K562 (cell line): ENCODE results near the gene SLC35E1. TPM values are rescaled to one million over a fixed set of nuclear protein-coding genes. Genes with fewer than 3 reads are reported as not detected.

Experiments
- ARID1B ChIP-seq: fragments of 450-650 bp; IDR thresholded peaks from 2 replicates; pipeline ENCODE4 v1.6.1; 2016; ENCODE audit warnings: antibody characterized with exemption, mild to moderate bottlenecking, inconsistent platforms
- BDP1 ChIP-seq: IDR thresholded peaks from 3 replicates; pipeline ENCODE4 v1.6.1; 2011; ENCODE audit not compliant: insufficient read length, insufficient read depth
- FIP1L1 ChIP-seq: fragments of 200-400 bp; formaldehyde crosslinking; IDR thresholded peaks from 2 replicates; pipeline ENCODE4 v1.6.1; 2018; ENCODE audit warnings: mild to moderate bottlenecking, low read depth, low read length; ENCODE audit not compliant: poor library complexity, severe bottlenecking
- FOSL1 ChIP-seq: fragments of 200-800 bp; sonication (Bioruptor generic); conservative IDR thresholded peaks from 2 replicates; pipeline ENCODE4 v1.6.1; 2016; ENCODE audit warnings: missing genetic modification characterization, missing compliant biosample characterization
- FOXO4 ChIP-seq: fragments of 450-650 bp; formaldehyde crosslinking; IDR thresholded peaks from 2 replicates; pipeline ENCODE4 v1.4.0; 2020; ENCODE audit warnings: mild to moderate bottlenecking, moderate library complexity
- GABPA ChIP-seq: fragments of 200-800 bp; sonication (Bioruptor generic); conservative IDR thresholded peaks from 2 replicates; pipeline ENCODE4 v1.6.1; 2016; ENCODE audit warnings: low read depth, missing genetic modification characterization, missing compliant biosample characterization
- HMGXB4 ChIP-seq: sonication (generic); formaldehyde crosslinking; IDR thresholded peaks from 2 replicates; pipeline ENCODE4 v1.8.1; 2023; ENCODE audit warnings: mild to moderate bottlenecking, missing genetic modification reagents
- HSF4 ChIP-seq: fragments of 250-450 bp; sonication (Bioruptor Pico); IDR thresholded peaks from 2 replicates; pipeline ENCODE4 v2.1.2; 2022; ENCODE audit warnings: mild to moderate bottlenecking, moderate library complexity, borderline replicate concordance
- ILK ChIP-seq: fragments of 450-650 bp; IDR thresholded peaks from 2 replicates; pipeline ENCODE4 v1.6.1; 2016; ENCODE audit warnings: missing genetic modification characterization, low read depth, mild to moderate bottlenecking, missing compliant biosample characterization, moderate library complexity, borderline replicate concordance
- MNT ChIP-seq, 2 experiments: fragments of 450-650 bp; conservative IDR thresholded peaks; 2 replicates each; pipeline ENCODE4 v1.6.1; 2017; ENCODE audit warnings: mild to moderate bottlenecking in 2 of 2, moderate library complexity in 2 of 2
- NONO ChIP-seq, 2 experiments: fragments of 200-400 bp in 1 of 2; fragments of 450-650 bp in 1 of 2; formaldehyde crosslinking in 1 of 2; IDR thresholded peaks; 2 replicates each; pipeline ENCODE4 v1.6.1; 2017; ENCODE audit warnings: low read depth in 2 of 2, mild to moderate bottlenecking in 2 of 2, moderate library complexity in 2 of 2, low read length in 1 of 2
- TRIM28 ChIP-seq: fragments of 450-650 bp; IDR thresholded peaks from 2 replicates; pipeline ENCODE4 v1.6.1; 2017
- ZNF384 ChIP-seq: IDR thresholded peaks from 2 replicates; pipeline ENCODE4 v1.6.1; 2012; ENCODE audit warnings: low read depth, low read length, improper control_type of control experiment
- ZNF41 ChIP-seq: fragments of 250-450 bp; sonication (Bioruptor Pico); conservative IDR thresholded peaks from 2 replicates; pipeline ENCODE4 v1.4.0; 2020; ENCODE audit warnings: mild to moderate bottlenecking
- ZNF511 ChIP-seq: sonication (generic); formaldehyde crosslinking; IDR thresholded peaks from 2 replicates; pipeline ENCODE4 v1.8.0; 2022; ENCODE audit warnings: mild to moderate bottlenecking, missing genetic modification reagents
- ZNF57 ChIP-seq: fragments of 450-650 bp; formaldehyde crosslinking; IDR thresholded peaks from 2 replicates; pipeline ENCODE4 v1.4.0; 2020; ENCODE audit warnings: mild to moderate bottlenecking, moderate library complexity
- ZNF592 ChIP-seq: fragments of 450-650 bp; IDR thresholded peaks from 2 replicates; pipeline ENCODE4 v1.6.1; 2017; ENCODE audit warnings: antibody characterized with exemption, mild to moderate bottlenecking
- polyA plus RNA-seq, 8 experiments: library from polyadenylated mRNA; depleted of rRNA in 4 of 8; stranded (reverse) in 5 of 8; unstranded in 3 of 8; fragments of >200 nt; fragmentation: Nextera tagmentation in 2 of 8; fragmentation: Illumina TruSeq in 1 of 8; extraction: Ambion mirVana in 2 of 8; extraction: Trizol in 1 of 8; gene quantifications; 2 replicates each; pipeline versions ENCODE4 v1.2.1 to v1.2.3, GENCODE V29; 2011 to 2014; ENCODE audit warnings: inconsistent platforms in 1 of 8, missing spikeins in 1 of 8
- total RNA-seq, 7 experiments: library from RNA; depleted of rRNA in 6 of 7; stranded (reverse); fragments of >200 nt in 6 of 7; fragmentation: Illumina TruSeq in 2 of 7; extraction: Trizol in 2 of 7; gene quantifications; 2 replicates each; pipeline versions ENCODE4 v1.2.1 to v1.2.3, GENCODE V29; 2011 to 2021; ENCODE audit warnings: low replicate concordance in 1 of 7

SLC35E1 gene
- total and polyA plus RNA-seq, 9 of the 15 experiments (the other 6 are each of a cell fraction or from before 2014, with no cell fraction given), result 15.0 to 40.1 (median 25.7) TPM

- TF ChIP-seq ZNF592 (no peak), TRIM28 (no peak), NONO (IDR thresholded peaks at IDR 0.05; ENCODE audit: low read depth in 2 of 2, low read length in 1 of 2) (peak; percentile 22 to 47; a peak in 2 of 4 replicates), ZNF511 (CRISPR knock-in tag) (peak; percentile 31), FOSL1 (tag) (no peak), ZNF57 (no peak), BDP1 (no peak), ZNF41 (no peak), HSF4 (CRISPR knock-in tag) (no peak), ZNF384 (no peak), FIP1L1 (peak; percentile 70), ARID1B (no peak), HMGXB4 (CRISPR knock-in tag) (no peak), MNT (conservative IDR thresholded peaks at IDR 0.05) (peak; percentile 81 to 86), FOXO4 (CRISPR knock-in tag) (no peak), ILK (tag) (no peak), GABPA (tag) (peak; percentile 98)
Measured at GRCh38 chr19:16542045-16542909, 29.9 kb downstream of the SLC35E1 start, which contains the start of gene CHERP (continued).
